Measurements from ENCODE around the gene CLIC4. TPM values are rescaled to one million over a fixed set of nuclear protein-coding genes. Genes with fewer than 3 reads are reported as not detected.
"Not testable (repeated sequence)": the region's sequence is repeated elsewhere in the genome, so short reads cannot be mapped to it uniquely, and the experiment has no call there.

The CLIC4 gene
- total RNA-seq, 1 experiment from 2014 or later = 122 TPM

DNA sequence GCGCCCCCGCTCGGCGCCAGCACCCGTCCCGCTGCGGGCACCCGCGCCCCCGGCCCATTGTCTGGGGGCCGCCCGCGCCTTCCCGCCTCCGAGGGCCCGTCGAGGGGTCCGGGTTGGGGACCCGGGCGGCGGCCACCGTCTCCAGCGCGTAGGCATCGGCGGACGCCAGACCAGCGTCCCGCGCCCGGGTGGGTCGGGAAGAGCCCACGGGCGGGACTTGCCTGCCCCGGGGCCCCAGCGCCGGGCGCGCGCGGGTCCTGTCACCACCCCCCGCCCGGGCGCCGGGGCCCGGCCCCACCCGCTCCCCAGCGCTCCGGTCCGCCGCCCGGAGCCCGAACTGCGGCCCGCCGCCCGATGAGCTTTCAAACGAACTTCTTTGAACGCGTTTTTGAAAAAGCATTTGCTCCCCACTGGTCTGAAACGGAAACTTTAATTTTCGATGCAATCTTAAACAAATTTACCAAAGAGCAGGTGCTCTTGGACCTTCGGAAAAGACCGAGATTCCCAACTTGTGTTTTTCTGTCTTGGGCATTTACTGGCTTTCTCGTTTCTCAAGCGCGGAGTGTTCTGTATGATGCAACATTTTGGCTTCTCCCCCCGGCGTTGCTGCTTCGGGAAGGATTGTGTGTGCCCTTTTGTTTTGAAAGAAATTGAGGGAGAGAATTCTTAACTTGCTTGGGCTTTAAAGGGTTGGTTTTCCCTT lies 615 bp downstream of the CLIC4 start:
- DNase-seq (ENCODE audit: low read depth) = peak; percentile 51

DNA sequence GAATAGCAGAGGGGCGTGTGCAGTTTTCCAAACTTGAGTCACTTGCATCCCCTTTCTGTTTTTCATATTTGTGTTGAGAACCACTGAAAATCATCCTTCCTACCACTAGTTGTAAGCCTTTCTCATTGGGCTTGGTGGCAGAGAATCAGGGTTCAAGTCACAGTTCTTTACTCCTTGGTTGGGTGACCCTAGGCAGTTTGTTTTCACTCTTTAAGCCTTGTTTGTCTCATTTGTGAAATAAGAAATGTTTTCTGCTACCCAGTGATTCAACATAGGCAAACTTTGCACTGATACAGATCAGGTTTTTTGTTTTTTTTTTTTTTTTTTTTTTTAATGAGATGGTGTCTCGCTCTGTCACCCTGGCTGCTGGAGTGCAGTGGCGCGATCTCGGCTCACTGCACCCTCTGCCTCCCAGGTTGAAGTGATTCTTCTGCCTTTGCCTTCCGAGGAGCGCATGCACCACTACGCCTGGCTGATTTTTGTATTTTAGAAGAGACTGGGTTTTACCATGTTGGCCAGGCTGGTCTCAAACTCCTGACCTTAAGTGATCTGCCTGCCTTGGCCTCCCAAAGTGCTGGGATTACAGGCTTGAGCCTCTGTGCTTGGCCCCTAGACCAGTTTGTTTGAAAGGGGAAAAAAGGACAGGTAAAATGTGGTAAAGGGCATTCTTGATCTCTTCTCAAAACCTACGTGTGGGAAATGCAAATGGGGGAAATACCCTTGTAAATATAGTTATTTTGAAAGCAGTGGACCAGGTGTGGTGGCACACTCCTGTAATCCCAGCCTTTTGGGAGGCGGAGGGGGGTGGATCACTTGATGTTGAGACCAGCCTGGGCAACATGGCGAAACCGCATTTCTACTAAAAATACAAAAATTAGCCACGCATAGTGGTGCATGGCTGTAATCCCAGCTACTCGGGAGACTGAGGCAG lies 3.2 kb downstream of the CLIC4 start:
- no peak for DNase-seq (ENCODE audit: low read depth)

DNA sequence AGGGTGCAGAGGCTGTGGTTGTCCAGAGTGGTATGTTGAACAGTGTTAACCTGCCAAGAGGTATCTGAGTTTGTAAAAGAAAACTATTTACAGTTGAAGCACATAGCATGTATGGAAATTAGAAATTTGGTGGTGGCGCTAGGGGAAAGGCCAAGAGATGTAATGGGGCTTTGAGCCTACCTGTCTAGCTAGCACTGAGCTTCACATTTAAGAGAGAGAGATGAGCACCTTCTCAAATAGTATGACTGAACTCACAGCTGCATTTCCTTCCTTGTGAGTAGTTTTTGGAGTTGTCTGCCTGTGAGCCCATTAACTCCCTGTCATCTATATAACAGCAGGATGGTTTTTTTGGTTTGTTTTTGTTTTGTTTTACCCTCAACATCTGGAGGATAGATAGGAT lies 4.0 kb downstream of the CLIC4 start:
- DNase-seq (ENCODE audit: low read depth) = no peak

DNA sequence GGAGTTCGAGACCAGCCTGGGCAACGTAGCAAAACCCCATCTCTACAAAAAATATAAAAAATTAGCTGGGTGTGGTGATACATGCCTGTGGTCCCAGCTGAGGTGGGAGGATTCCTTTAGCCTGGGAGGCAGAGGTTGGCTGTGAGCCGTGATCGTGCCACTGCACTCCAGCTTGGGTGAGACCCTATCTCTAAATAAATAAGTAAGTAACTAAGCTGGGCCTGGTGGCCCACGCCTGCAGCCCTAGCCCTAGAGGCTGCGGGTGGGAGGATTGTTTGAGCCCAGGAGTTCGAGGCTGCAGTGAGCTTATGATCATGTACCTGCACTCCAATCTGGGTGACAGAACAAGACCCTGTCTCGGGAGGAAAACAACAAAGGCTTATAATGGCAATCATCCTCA lies 4.6 kb downstream of the CLIC4 start:
- no peak for DNase-seq (ENCODE audit: low read depth)

DNA sequence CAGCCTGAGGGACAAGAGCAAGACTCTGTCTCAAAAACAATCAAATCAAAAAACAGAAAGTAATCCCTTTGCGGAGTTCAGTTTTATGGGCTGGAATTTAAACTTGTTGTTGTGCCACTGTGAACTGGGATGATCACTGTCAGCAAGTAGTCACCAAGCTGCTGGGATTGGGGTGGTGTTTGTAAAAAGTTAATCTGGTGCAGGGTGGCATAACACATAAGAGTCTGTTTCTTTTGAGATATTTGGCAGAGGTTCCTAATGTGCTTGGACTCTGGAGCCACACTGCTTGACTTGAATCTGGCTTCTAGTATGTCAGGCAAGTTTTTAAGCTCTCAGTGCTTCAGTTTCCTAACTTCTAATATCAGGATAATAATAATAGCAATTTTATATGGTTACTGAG lies 6.6 kb downstream of the CLIC4 start:
- no peak for DNase-seq (ENCODE audit: low read depth)

DNA sequence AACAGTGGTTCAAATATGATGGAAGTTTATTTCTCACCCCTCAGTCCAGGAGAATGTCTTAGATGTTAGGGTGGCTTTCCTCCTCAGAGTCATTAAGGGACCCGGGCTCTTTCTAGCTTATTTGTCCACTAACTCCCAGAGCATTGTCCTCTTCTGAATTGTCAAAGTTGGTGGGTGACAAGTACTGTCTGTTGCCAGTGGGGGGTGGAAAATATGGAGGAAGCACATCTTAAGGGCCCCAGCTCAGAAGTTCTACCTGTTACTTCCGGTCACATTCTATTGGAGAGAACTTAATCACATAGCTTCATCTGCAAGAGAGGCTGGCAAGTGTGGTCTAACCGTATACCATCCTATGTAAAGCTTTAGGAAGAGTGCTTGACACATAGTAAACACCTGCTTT lies 7.1 kb downstream of the CLIC4 start:
- no peak for DNase-seq (ENCODE audit: low read depth)

DNA sequence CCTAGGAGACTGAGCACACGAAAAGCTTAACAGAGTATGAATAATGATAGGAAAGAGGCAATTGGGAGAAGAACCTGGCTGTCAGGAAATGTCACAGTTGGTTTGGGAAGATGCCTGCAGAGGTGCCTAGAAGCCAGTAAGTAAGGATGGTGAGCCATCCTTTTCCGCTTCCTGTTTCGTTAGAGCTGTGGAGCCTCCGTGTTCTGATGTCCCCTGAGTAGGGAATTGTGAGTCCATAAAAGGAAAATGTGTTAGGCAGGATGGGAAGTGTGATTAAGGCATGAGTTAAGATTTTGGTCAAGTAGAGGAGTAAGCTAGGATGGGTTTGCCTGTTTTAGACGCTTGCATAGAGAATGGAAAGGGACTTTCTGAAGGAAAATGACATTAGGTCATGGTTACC lies 9.0 kb downstream of the CLIC4 start:
- peak; percentile 88 for DNase-seq (ENCODE audit: low read depth)

DNA sequence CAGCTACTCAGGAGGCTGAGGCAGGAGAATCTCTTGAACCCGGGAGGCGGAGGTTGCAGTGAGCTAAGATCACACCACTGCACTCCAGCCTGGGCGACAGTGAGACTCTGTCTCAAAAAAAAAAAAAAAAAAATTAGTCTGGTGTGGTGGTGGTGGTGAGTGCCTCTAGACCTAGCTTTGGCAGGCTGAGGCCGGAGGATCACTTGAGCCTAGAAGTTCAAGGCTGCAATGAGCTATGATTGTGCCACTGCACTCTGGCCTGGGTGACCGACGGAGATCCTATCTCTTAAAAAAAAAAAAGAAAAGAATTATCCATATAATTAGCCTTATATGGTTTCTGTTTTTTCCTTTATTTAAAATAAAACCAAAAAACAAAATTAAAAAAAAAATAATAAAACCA lies 10.1 kb downstream of the CLIC4 start:
- not testable (repeated sequence) for DNase-seq (ENCODE audit: low read depth)

DNA sequence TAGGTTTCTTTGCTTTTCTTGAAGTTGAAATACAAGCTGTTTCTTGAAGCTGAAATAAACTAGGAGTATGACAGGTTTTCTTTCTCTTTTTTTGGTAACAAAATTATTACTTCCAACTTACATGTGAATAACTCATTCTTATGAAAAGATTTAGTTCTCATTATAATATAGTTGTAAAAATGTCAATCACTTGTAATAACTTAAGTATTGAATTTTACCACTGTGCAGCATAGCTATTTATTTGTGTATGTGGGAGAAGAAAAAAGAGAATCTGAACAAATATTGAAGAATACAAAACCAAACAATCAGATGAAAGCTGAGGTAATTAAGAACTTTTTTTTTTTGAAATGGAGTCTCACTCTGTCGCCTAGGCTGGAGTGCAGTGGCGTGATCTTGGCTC lies 11.1 kb downstream of the CLIC4 start:
- DNase-seq (ENCODE audit: low read depth) = no peak

DNA sequence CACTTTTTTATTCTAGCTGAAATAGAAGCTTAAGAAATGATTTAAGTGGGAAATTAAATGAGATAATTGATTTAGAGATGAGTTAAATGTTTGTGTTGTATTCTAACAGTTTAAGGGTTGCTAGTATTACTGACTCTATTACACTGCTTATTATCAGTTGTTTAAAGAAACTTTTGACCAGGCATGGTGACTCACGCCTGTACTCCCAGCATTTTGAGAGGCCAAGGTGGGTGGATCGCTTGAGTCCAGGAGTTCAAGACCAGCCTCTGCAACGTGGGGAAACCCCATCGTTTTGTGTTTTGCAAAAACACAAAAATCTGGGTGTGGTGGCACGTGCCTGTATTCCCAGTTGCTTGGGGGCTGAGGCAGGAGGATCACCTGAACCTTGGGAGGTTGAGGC lies 14.2 kb downstream of the CLIC4 start:
- no peak for DNase-seq (ENCODE audit: low read depth)

DNA sequence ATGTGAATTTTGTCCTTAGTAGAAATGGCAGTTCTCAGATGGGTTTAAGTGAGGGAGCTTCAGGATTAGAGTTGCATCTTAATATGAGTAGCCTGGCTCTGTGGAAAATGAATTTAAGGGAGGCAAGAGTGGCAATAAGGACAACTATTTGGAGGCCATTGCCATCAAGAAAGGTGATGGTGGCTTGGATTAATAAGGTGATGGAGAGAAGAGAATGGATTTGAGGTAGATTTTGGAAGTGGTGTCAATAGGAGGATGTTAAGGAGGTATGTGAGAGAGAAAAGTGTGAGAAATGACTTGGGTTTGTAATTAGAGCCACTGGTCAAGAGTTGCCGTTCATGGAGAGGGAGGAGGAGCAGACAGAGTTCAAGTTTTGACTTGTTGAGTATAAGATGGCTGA lies 16.3 kb downstream of the CLIC4 start:
- no peak for DNase-seq (ENCODE audit: low read depth)

DNA sequence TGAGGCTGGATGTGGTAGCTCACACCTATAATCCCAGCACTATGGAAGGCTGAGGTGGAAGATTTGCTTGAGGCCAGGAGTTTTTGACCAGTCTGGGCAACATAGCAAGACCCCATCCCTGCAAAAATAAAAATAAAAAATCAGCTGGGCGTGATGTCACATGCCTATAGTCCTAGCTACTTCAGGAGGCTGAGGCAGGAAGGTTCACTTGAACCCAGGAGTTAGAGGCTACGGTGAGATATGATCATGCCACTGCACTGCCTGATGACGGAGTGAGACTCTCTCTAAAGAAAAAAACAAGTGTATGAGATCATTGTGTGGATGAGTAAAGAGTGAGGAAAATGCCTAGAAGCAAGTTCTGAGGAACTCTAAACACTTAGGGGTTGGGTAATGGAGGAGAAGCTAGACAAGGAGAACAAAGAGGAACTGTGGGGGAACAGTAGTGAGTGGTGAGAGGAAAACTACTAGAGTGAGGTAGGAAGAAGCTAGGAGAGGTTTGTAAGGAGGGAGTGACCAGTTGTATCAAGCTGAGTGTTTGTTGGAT lies 17.0 kb downstream of the CLIC4 start:
- DNase-seq (ENCODE audit: low read depth) = peak; percentile 41

DNA sequence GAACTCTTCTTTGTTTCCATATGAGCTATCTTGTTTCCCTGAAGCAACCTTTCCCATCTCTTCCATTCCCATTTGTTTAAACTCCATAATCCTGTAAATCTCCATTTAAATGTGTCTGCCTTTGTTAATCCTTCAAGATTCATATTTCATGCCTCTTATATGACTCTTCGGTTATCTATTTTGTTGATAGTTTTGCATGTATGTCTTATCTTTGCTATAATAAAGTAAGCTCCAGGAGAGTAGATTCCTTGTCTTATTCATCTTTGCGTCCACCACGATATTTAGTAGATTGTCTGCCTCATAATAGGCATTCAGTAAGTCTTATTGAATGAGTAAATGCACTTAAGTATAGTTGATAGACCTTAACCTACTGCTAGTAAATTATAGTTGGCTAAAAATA lies 18.4 kb downstream of the CLIC4 start:
- no peak for DNase-seq (ENCODE audit: low read depth)

DNA sequence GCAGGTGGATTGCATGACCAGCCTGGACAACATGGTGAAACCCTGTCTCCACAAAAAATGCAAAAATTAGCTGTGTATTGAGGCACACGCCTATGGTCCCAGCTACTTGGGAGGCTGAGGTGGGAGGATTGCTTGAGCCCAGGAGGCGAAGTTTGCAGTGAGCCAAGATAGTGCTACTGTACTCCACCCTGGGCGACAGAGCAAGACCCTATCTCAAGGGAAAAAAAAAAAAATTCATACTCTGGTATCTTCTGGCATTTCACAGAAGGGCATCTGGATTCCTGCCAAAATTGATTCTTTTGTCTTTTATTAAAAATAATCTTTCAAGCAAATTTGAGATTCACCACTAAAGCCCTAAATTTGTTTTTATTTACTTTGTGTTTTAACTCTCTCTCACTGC lies 19.2 kb downstream of the CLIC4 start:
- no peak for DNase-seq (ENCODE audit: low read depth)

DNA sequence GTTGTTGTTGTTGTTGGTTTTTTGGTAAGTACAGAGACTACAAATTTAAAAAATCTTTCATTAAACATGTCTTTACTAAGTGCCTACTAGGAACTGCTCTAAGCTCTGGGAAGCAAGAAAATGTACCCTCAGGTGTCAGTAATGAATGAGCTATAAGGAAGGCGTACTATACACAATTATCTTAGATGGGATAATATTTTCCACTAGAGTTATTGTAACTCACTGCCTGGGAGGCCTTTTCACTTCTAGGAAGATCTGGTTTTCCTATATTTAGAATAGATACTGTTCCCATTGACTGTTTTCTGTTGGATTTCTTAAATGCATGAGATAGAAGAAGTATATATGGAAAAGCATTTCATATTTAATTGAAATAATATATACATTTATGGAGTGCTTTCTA lies 19.6 kb downstream of the CLIC4 start:
- DNase-seq (ENCODE audit: low read depth) = no peak

DNA sequence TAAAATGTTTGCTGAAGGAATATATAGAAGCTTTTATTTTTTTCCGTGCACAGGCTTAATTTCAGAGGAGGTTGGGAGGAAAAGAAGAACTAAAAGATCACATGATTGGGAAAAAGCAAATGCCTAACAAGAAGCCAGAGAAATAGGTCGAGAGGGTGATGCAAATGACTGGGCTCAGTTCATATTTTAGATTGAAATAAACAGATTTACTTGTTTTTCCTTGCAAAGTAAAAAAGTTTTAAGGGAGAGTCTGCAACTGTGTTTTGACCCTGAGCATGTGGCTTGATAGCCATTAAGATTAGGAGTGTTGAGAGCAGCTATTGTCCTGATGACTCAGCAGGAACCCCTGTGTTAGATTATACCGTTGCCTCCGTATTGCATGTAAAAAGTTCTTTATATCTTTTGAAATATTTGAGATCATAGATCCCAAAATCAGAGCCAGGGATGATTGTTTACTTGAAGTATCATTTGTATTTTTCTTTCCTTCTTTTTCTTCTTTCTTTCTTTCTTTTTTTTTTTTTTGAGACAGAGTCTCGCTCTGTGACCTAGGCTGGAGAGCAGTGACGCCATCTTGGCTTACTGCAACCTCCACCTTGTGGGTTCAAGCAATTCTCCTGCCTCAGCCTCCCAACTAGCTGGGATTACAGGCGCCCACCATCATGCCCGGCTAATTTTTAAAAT lies 20.2 kb downstream of the CLIC4 start:
- peak; percentile 32 for DNase-seq (ENCODE audit: low read depth)

DNA sequence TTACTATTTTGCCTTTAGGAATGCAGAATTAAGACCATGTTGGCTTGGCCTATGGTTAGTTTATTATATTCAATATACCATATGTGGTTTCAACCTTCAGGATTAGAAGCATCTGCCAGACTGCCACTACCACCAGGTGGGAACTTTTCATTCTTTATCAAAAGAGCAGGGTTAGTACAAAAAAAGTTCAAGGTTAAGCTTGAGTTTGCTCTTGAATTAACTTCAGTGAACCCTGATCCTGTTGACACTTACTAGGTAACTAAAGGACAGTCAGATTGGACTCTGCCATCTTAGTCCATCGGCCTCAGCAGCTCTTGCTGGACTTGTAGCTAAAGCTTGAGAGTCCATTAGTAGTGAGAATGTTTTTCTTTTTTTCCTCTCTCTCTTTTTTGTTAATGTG lies 22.1 kb downstream of the CLIC4 start:
- DNase-seq (ENCODE audit: low read depth) = no peak

DNA sequence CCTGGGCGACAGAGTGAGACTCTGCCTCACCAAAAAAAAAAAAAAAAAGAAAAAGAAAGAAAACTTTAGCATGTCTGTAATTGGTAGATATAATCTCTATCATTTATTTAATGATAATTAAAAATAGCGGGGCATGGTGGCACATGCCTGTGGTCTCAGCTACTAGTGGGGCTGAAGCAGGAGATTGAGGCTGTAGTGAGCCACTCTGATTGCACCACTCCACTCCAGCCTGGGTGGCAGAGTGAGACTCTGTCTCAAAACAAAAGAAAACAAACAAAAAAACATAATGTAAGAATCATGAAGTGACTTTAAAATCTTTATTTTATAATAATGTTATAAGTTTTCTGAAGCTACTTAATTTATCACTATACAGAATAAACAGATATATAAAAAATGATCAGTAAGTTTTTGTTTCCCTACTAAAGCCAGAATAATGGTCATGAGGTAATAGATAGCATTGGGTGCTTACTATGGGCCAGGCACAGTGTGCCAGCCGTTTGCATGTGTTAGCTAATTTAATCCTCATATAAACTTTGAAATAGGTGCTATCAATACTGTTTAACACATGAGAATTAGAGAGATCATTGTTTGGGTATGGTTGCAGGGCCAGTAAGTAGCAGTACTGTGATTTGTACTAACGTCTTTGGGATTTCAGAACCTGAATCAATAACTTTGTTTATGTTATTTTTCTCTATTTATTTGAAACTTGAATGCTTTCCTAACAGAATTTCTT lies 23.8 kb downstream of the CLIC4 start:
- no peak for DNase-seq (ENCODE audit: low read depth)

DNA sequence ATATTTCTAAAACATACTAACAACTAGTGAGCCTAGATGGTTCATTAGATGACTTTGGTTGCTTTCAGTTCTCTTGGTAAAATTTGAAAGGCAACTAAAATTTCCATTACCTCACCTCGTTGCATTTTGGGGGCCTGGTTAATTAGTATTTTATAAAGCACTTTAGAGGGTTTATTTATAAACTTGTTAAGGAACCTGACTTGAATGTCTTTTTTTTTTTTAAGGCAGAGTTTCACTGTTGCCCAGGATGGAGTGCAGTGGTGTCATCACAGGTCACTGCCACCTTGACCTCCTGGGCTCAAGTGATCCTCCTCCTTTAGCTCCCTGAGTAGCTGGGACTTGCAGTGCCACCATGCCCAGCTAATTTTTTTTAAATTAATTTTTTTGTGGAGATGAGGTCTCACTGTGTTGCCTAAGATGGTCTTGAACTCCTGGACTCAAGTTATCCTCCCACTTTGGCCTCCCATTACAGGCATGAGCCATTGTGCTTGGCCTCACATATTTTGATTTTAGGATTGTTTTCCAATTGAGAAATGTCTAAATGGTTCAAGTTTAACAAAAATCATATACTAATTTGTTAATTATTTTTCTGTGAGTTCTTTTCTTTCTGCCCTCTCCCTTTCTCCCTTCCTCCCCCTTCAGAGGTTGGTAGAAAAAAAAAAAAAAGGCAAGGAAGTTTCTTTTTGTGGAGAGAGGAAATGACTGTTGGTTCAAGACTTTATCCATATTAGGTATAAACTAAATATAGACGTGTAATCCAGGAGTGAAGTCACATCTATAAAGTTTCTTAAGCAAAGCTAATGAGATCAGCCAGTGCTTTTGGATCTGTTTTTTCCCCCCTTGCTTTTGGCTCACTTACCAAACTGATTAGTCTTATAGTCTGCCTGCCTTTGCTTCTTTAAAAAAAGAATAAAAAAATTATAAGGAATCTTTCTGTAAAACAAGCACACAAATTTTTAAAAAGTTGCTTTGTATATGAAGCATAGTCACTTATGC lies 24.7 kb downstream of the CLIC4 start:
- DNase-seq (ENCODE audit: low read depth) = peak; percentile 95

DNA sequence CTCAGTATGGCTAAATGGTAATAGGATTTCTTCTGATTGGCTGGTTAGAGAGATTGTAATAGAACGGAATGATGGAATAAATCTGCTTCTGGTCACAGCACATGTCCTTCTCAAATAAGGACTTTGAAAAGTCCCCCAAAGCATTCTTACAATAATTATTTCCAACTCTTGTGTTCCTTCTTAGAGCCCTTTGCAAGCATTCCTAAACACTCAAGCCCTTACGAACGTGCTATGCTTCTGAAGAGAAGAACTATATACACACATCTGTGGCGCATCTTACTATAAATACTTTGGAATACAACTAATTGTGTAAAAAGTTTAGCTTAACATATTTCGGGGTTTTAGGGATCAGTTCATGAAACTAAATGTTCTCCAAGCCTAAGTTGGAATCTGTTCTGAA lies 25.6 kb downstream of the CLIC4 start:
- no peak for DNase-seq (ENCODE audit: low read depth)

All from HT1080 (cell line).